Measurements from ENCODE around the gene ASCC3.

GRCh38 chr6:100803264-100804045 is 77.7 kb downstream of the ASCC3 start:
- no peak for TF ChIP-seq EZH2 (IDR thresholded peaks at IDR 0.05; ENCODE audit: insufficient read depth, poor library complexity, severe bottlenecking)
- TF ChIP-seq EZH2phosphoT487 (IDR thresholded peaks at IDR 0.05; ENCODE audit: insufficient read depth, low read depth): no peak

Data from GM23248 (cell line).